ENCODE results near the gene ZNF511. TPM values are rescaled to one million over a fixed set of nuclear protein-coding genes. Genes with fewer than 3 reads are reported as not detected.

ZNF511 gene
- total RNA-seq, 1 experiment from 2014 or later: 89.4 TPM

DNA sequence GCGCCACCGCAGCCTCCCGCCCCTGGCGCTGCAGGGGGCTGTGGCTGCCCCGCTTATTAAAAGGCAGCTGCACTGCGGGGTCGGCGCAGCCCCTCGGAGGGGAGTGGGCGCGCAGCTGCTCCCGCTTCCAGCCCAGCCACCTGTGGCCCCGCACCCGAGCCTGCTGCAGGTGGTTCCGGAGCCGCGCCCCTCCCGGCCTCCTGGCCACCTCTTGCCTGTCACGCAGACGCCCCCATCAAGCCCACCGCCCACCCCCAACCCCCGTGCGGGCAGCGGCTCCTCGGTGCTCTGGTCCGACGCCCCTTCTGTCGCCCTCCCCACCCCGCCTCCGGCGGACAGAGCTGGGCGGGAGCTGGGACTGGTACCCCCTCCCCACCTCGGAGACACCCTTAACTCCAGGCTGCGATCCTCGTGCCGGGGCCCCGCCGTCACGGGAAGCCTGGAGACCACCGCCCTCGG is 27.4 kb downstream of the ZNF511 start:
- Histone ChIP-seq H2BK120ac (ENCODE audit: low read depth, low read length, poor library complexity, severe bottlenecking) (no peak overlapping the region), H3K23ac (ENCODE audit: insufficient read length, low read depth, low read length) (no peak overlapping the region), H3K79me2 (ENCODE audit: insufficient read depth, low read length) (no peaks in the 10 kb centered on the region), H3K27ac (ENCODE audit: insufficient read length, low read depth, low read length) (no peak overlapping the region), H2BK12ac (ENCODE audit: insufficient read length, low read depth, low read length) (no peak overlapping the region), H2AK5ac (ENCODE audit: insufficient read length, low read length) (no peak overlapping the region), H2BK5ac (ENCODE audit: insufficient read length, low read length) (no peak overlapping the region), H2BK15ac (ENCODE audit: low read depth, low read length) (no peak overlapping the region), H3K9me3 (ENCODE audit: control insufficient read depth, low read depth, low read length) (no peaks in the 10 kb centered on the region), H3K27me3 (ENCODE audit: insufficient read depth, low read length) (peaks cover 44% of the 10 kb centered on the region), H3K14ac (ENCODE audit: insufficient read depth, low read length) (no peak overlapping the region), H3K9ac (ENCODE audit: extremely low read depth, insufficient read length, low read length) (no peak overlapping the region), H4K8ac (replicated peaks; ENCODE audit: insufficient read length, low read depth, low read length) (no peak overlapping the region), H3K23me2 (ENCODE audit: insufficient read length, low read depth, low read length, poor library complexity, severe bottlenecking) (peaks cover 9% of the 10 kb centered on the region), H3K18ac (ENCODE audit: insufficient read length, low read depth, low read length) (no peak overlapping the region), H2AFZ (ENCODE audit: low read length) (no peak overlapping the region), H3K4me1 (ENCODE audit: insufficient read depth, low read length) (no peaks in the 10 kb centered on the region), H3T11ph (ENCODE audit: low read length) (no peak overlapping the region), H3K56ac (ENCODE audit: insufficient read length, low read depth, low read length) (no peak overlapping the region), H4K20me1 (ENCODE audit: control insufficient read depth, insufficient read depth, insufficient read length) (no peaks in the 10 kb centered on the region), H4K91ac (ENCODE audit: insufficient read length, low read depth, low read length) (no peak overlapping the region), H4K5ac (ENCODE audit: insufficient read length, low read depth, low read length) (no peak overlapping the region), H2BK20ac (ENCODE audit: low read depth, low read length, poor library complexity, severe bottlenecking) (no peak overlapping the region), H3K79me1 (ENCODE audit: insufficient read depth, low read depth, low read length, poor library complexity, severe bottlenecking) (no peaks in the 10 kb centered on the region), H3K4me2 (ENCODE audit: insufficient read depth, insufficient read length, low read length) (no peak overlapping the region), H3K4ac (ENCODE audit: low read depth, low read length) (no peak overlapping the region)
- Mint-ChIP-seq H3K9me3 (peaks cover 13% of the 10 kb centered on the region in 2 experiments), H3K27me3 (ENCODE audit: low read depth) (peaks cover 41% of the 10 kb centered on the region), H3K4me3 (no peak overlapping the region), H3K27ac (no peak overlapping the region), H3K4me1 (peaks cover 0 to 2% of the 10 kb centered on the region in 2 experiments; a peak in 1 of 4 replicates), H3K36me3 (ENCODE audit: insufficient read depth in 1 of 3, low read depth in 3 of 3) (no peaks in the 10 kb centered on the region)
- TF ChIP-seq CTCF (conservative IDR thresholded peaks at IDR 0.05): no peak
- no CpG with 5 or more reads among the region's 41 CpGs for WGBS (ENCODE audit: extremely low coverage, insufficient read length, low lambda C conversion rate)
- no peak for DNase-seq
